HL-60/S4 (cell line): ENCODE measurements around the gene GRAMD1A.
"Not testable (repeated sequence)": the region's sequence is repeated elsewhere in the genome, so short reads cannot be mapped to it uniquely, and the experiment has no call there.

Source experiments
- in situ Hi-C: fragments of 300-500 bp; cut with MboI; formaldehyde crosslinking; loops from 2 replicates; pipeline ENCODE4 v1.14.3; 2022; ENCODE audit warnings: low sequenced_read_pairs

GRAMD1A gene

GRCh38 chr19:35015954-35016351 lies 15.8 kb downstream of the GRAMD1A start:
- in situ Hi-C loops = no loop called here

- in situ Hi-C loops = no loop called here
These were observed 17.4 kb downstream of the GRAMD1A start for GRCh38 chr19:35017507-35017906.

GRCh38 chr19:35018379-35018778 lies 18.3 kb downstream of the GRAMD1A start:
- in situ Hi-C loops = no loop called here

- in situ Hi-C loops = no loop called here
These were observed 19.0 kb downstream of the GRAMD1A start for GRCh38 chr19:35019144-35019543.

- in situ Hi-C loops = no loop called here
These were observed 20.9 kb downstream of the GRAMD1A start for GRCh38 chr19:35021016-35021415.

DNA sequence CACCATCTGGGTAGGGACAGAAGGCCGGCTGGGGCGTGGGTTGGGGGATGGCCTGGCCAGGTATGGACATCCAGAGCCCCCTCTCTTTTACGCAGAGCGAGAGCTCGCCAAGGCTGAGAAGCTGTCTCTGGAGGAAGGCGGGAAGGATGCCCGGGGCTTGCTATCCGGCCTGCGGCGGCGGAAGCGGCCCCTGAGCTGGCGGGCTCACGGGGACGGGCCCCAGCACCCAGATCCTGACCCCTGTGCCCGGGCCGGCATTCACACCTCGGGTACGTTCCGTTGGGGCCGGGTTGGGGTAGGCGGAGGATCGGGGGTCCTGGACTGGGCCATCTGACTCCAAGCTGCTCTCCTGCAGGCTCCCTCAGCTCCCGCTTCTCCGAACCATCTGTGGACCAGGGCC lies 21.5 kb downstream of the GRAMD1A start:
- in situ Hi-C loops = no loop called here

- in situ Hi-C loops = no loop called here
These were observed 22.3 kb downstream of the GRAMD1A start for GRCh38 chr19:35022460-35022859.

- in situ Hi-C loops = no loop called here
These were observed 23.3 kb downstream of the GRAMD1A start for GRCh38 chr19:35023428-35023827.

GRCh38 chr19:35024095-35024494 lies 24.0 kb downstream of the GRAMD1A start:
- in situ Hi-C loops = no loop called here

- in situ Hi-C loops = no loop called here
These were observed 25.8 kb downstream of the GRAMD1A start for GRCh38 chr19:35025969-35026368.

GRCh38 chr19:35026418-35026817 lies 26.3 kb downstream of the GRAMD1A start:
- in situ Hi-C loops = no loop called here

- in situ Hi-C loops = no loop called here
These were observed 26.9 kb downstream of the GRAMD1A start for GRCh38 chr19:35027009-35027408.

GRCh38 chr19:35027851-35028599 lies 27.9 kb downstream of the GRAMD1A start:
- in situ Hi-C loops = no loop called here

- in situ Hi-C loops = not testable (repeated sequence)
These were observed 28.4 kb downstream of the GRAMD1A start for GRCh38 chr19:35028600-35028885.

- in situ Hi-C loops = not testable (repeated sequence)
These were observed 29.2 kb downstream of the GRAMD1A start for GRCh38 chr19:35029275-35029736.

- in situ Hi-C loops = no loop called here
These were observed 29.7 kb downstream of the GRAMD1A start for GRCh38 chr19:35029737-35030256.

- in situ Hi-C loops = no loop called here
These were observed 30.3 kb downstream of the GRAMD1A start, which contains the start of gene SCN1B for GRCh38 chr19:35030257-35031071. Gene SCN1B, plus strand, starts transcription at chr19:35030470. Its CDS starts 351 bp downstream, at chr19:35030821.

DNA sequence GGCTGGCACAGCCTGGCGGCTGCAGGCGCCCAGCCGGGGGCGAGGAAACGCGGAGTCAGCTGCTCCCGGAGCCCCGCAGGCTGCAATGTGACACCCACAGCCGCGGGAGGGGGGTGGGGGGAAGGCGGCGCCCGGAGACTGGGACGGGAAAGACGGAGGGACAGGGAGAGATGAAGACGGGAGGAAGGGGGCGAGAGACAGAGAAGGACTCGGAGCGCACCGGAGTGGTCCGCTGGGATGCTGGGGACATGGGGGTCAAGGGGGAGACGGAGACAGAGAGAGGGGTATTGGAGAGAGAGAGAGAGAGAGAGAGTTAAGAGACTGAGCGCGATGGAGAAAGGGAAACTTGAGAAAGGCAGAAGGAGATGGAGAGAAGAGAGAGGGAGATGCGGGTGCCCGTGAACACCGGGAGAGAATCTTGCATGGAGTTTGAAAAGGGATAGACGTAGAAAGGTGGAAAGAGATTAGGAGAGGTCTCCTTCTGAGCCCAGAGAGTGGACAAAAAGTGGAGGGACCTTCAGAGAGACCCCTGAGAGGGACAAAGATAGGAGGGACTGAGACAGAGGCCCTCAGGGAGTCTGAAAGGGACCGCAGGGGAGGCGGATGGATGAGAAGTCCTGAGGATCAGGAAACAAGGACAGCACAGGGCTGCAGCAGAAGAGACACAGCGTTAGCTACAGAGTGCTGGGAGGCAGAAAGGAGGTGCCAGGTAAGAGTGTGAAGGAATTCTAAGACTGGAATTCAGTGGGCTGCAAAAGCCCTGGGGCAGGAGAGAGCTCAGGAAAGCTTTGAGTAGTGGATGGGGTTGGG lies 31.2 kb downstream of the GRAMD1A start:
- in situ Hi-C loops = no loop called here

- in situ Hi-C loops = no loop called here
These were observed 32.3 kb downstream of the GRAMD1A start for GRCh38 chr19:35032356-35032865.

GRCh38 chr19:35033067-35034004 lies 33.2 kb downstream of the GRAMD1A start:
- in situ Hi-C loops = no loop called here
